ENCODE data around the gene ZNRF2. TPM values are rescaled to one million over a fixed set of nuclear protein-coding genes. Genes with fewer than 3 reads are reported as not detected.

Gene ZNRF2
- total and polyA plus RNA-seq, 2 donors (not counting 3 experiments of a cell fraction or from before 2014, with no cell fraction given), result 1.4 to 5.9 TPM

DNA sequence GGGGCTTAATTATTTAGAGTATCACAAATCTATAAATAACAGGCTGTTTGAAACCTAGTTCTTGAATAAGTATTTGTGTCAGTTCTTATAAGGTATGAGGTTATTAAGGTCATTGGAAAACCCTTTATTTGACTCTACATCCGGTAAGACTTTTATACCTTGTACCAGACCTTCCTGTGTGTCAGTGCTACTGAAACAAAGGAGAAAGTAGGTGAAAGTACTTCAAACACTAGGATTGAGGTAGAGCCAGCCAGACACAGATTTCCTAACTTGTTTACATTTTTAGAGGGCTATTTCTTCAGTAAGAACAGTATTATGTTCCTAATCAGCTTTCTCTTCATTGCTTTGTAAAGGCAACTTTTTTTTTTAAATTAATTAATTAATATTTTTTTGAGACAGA, 93.9 kb downstream of the ZNRF2 start:
- ChIA-PET POLR2A (no interaction called here), CTCF (no interaction called here)
- Histone ChIP-seq H3K9me1 (replicated peaks; ENCODE audit: control insufficient read depth, extremely low read depth, insufficient read depth, low read length) (no peaks in the 10 kb centered on the region), H3K36me3 (ENCODE audit: control insufficient read depth in 2 of 2, extremely low read depth in 1 of 2, insufficient read depth in 2 of 2, low read length in 2 of 2) (no peaks in the 10 kb centered on the region), H3K79me2 (ENCODE audit: control insufficient read depth, insufficient read depth, low read length) (no peaks in the 10 kb centered on the region), H3K9ac (replicated peaks; ENCODE audit: extremely low read depth, insufficient read depth, low read length) (no peak overlapping the region), H3K9me3 (replicated peaks; ENCODE audit: control insufficient read depth, insufficient read depth, low read length) (no peaks in the 10 kb centered on the region), H3K27ac (ENCODE audit: insufficient read depth, low read depth, low read length) (no peak overlapping the region), H3K4me3 (replicated peaks in 1 of 3; ENCODE audit: insufficient read depth in 1 of 3, low read depth in 1 of 3, low read length in 3 of 3) (no peak overlapping the region), H2AFZ (ENCODE audit: low read depth, low read length) (no peak overlapping the region), H3K4me1 (ENCODE audit: control insufficient read depth, extremely low read depth, insufficient read depth, low read length) (no peaks in the 10 kb centered on the region), H4K20me1 (replicated peaks; ENCODE audit: control insufficient read depth, extremely low read depth, insufficient read depth, low read length) (no peaks in the 10 kb centered on the region), H3K27me3 (ENCODE audit: control insufficient read depth in 2 of 2, insufficient read depth in 2 of 2, low read length in 2 of 2) (no peaks in the 10 kb centered on the region), H3K4me2 (ENCODE audit: insufficient read depth, low read length) (no peak overlapping the region)
- intact Hi-C loops (cut with micrococcal nuclease) (no loop called here), dilution Hi-C loops (cut with MboI; ENCODE audit: extremely low pct_ligation_motif_present, low sequenced_read_pairs) (no loop called here)
- FAIRE-seq, result no peak
- DNase-seq (ENCODE audit: low read depth, low spot score), result no peak
- BruUV-seq (replicated peaks), result no TSS peak
- TF ChIP-seq, protein P1, sequence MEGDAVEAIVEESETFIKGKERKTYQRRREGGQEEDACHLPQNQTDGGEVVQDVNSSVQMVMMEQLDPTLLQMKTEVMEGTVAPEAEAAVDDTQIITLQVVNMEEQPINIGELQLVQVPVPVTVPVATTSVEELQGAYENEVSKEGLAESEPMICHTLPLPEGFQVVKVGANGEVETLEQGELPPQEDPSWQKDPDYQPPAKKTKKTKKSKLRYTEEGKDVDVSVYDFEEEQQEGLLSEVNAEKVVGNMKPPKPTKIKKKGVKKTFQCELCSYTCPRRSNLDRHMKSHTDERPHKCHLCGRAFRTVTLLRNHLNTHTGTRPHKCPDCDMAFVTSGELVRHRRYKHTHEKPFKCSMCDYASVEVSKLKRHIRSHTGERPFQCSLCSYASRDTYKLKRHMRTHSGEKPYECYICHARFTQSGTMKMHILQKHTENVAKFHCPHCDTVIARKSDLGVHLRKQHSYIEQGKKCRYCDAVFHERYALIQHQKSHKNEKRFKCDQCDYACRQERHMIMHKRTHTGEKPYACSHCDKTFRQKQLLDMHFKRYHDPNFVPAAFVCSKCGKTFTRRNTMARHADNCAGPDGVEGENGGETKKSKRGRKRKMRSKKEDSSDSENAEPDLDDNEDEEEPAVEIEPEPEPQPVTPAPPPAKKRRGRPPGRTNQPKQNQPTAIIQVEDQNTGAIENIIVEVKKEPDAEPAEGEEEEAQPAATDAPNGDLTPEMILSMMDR (IDR thresholded peaks at IDR 0.05; ENCODE audit: extremely low read depth in 1 of 2, insufficient read depth in 1 of 2, low read depth in 1 of 2, low read length in 2 of 2), result no peak
- TF ChIP-seq JUN (IDR thresholded peaks at IDR 0.05; ENCODE audit: borderline replicate concordance, insufficient read depth, insufficient read length, low read depth) (no peak), POLR2A (IDR thresholded peaks at IDR 0.05; ENCODE audit: low read depth, low read length) (no peak), GATA2 (IDR thresholded peaks at IDR 0.05; ENCODE audit: insufficient read depth, insufficient read length, low read depth, low read length) (no peak), POLR2AphosphoS5 (IDR thresholded peaks at IDR 0.05; ENCODE audit: insufficient read depth, low read depth, low read length) (no peak), EZH2 (IDR thresholded peaks at IDR 0.05; ENCODE audit: borderline replicate concordance, low read depth, low read length, severe bottlenecking) (no peak), FOS (IDR thresholded peaks at IDR 0.05; ENCODE audit: borderline replicate concordance, insufficient read depth, low read length) (no peak), MYC (IDR thresholded peaks at IDR 0.05; ENCODE audit: low read depth, low read length) (no peak)
- TF ChIP-seq, protein P2, sequence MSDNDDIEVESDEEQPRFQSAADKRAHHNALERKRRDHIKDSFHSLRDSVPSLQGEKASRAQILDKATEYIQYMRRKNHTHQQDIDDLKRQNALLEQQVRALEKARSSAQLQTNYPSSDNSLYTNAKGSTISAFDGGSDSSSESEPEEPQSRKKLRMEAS (IDR thresholded peaks at IDR 0.05; ENCODE audit: insufficient read depth, insufficient read length), result no peak

Measured in endothelial cell of umbilical vein (primary cell).